Articular chondrocyte of knee joint (primary cell): ENCODE data around the gene IGF2BP2. TPM values are rescaled to one million over a fixed set of nuclear protein-coding genes. Genes with fewer than 3 reads are reported as not detected.

Experiments
- small RNA-seq: library from RNA; depleted of rRNA; stranded (forward); fragments of <200 nt; gene quantifications from one replicate; pipeline ENCODE3, GENCODE V24; 2012
- total RNA-seq: library from RNA; depleted of rRNA; stranded (reverse); fragments of >200 nt; gene quantifications from 2 replicates; pipeline ENCODE4 v1.2.3, GENCODE V29; 2012

The IGF2BP2 gene
- 34.9 and 43.3 TPM in 2 replicates for total RNA-seq

DNA sequence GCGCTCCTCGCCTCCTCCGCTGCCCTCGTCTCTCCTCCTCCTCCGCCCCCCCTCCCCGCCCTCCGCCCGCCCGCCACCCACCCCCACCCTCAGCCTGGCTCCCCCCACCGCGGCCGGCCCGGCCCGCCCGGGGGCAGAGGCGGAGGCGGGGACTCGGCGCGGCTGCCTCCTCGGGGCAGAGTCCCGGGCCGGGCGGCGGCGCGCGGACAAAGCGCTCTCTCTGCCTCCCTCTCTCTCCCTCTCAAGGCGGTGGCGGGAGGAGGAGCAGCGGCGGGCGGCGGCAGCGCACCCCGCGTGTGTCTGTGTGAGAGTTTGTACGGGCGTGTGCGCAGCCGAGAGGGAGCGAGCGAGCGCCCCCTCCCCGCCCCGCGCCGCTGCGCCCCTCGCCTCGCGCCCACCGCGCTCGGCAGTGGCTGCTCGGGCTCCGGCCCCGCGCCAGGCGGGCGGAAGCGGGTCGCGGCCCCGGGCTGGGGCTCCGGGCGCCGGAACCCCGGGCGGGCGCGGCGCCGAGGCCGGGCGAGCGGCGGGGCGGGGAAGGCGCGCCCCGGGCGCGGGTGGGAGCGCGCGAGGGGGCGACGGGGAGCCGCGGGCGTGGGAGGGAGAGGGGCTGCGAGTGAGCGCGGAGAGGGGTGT is at the start of gene IGF2BP2:
TSS of gene IGF2BP2 (minus strand) at position 37 of the 633 bp plus-strand sequence. CDS start 82 bp downstream, outside the sequence.

Small RNA genes lying within 50 kb of the gene (small RNA-seq; reads per million reads assigned to genes)
- gene AC133473.1 = not detected
- gene MIR548AQ = not detected

Other genes starting within 250 kb of the IGF2BP2 start
- gene SENP2, start 238.7 kb downstream of the IGF2BP2 start, total RNA-seq = 33.8 TPM in 2 replicates
- gene TRA2B, start 113.0 kb upstream of the IGF2BP2 start, total RNA-seq = 142 and 206 TPM in 2 replicates